Measurements from ENCODE around the gene ABAT.

The ABAT gene

GRCh38 chr16:8665529-8665928, 8.9 kb upstream of the ABAT start:
- no peak overlapping the region for H3K27ac ChIP-seq
- TF ChIP-seq ZFX (IDR thresholded peaks at IDR 0.05; ENCODE audit: borderline replicate concordance): no peak
- TF ChIP-seq CTCF (IDR thresholded peaks at IDR 0.05): no peak

GRCh38 chr16:8667492-8667891, 6.9 kb upstream of the ABAT start:
- H3K27ac ChIP-seq: no peak overlapping the region
- TF ChIP-seq ZFX (IDR thresholded peaks at IDR 0.05; ENCODE audit: borderline replicate concordance) (no peak), CTCF (IDR thresholded peaks at IDR 0.05) (no peak)

GRCh38 chr16:8668113-8668512, 6.3 kb upstream of the ABAT start:
- no peak for TF ChIP-seq ZFX (IDR thresholded peaks at IDR 0.05; ENCODE audit: borderline replicate concordance)
- TF ChIP-seq CTCF (IDR thresholded peaks at IDR 0.05): no peak
- no peak overlapping the region for H3K27ac ChIP-seq

DNA sequence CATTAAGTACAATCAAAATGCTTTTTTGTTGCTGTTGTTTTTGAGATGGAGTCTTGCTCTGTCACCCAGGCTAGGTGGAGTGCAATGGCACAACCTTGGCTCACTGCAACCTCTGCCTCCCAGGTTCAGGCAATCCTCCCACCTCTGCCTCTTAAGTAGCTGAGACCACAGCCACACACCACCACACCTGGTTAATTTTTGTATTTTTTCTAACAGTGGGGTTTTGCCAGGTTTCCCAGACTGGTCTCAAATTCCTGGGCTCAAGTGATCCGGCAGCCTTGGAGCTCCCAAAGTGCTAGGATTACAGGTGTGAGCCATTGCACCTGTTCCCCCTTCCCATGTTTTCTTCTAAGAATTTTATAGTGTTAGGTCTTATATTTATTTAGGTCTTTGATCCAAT, 4.9 kb upstream of the ABAT start:
- TF ChIP-seq CTCF (IDR thresholded peaks at IDR 0.05) (no peak), ZFX (IDR thresholded peaks at IDR 0.05; ENCODE audit: borderline replicate concordance) (no peak)
- no peak overlapping the region for H3K27ac ChIP-seq

- no peak overlapping the region for H3K27ac ChIP-seq
- no peak for TF ChIP-seq ZFX (IDR thresholded peaks at IDR 0.05; ENCODE audit: borderline replicate concordance)
- no peak for TF ChIP-seq CTCF (IDR thresholded peaks at IDR 0.05)
Observed at GRCh38 chr16:8670014-8670560, 4.3 kb upstream of the ABAT start.

DNA sequence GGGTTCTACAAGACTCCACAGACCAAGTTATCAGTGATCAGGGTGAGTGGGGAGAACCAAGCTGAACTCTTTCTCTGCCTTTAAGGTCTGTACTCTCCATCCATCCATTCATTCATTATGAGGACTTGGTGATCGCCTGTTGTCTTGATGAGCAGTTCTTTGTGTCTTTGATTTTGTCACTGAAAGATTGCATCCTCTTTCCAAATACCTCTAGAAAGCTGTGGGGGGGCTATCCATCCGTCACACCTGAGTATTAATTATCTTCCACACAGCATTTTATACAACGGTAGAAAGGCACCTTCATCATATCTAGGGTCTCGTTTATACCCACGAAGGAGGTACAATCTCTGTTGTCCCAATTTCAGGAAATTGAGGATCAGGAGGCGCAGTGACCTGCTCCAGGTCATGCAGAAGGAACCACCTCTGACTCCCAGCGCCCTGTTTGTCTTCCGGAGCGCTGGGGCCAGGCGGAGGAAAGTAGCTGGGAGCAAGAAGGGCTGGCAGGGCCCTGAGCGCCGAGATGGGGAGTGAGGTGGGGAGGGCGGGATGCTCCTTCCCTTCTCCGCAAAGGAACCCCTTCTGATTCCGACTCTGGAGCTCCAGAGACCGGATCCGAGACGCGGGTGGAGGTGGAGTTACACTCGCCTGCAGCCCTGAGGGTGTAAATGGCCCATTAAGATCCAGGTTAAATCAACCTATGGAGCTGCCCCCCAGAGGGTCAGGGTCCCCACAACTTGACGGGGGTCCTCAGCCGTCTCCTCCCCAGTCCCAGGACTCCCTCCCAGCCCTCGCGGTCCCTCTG, 605 bp upstream of the ABAT start:
- H3K27ac ChIP-seq: no peak overlapping the region
- TF ChIP-seq CTCF (IDR thresholded peaks at IDR 0.05): no peak
- TF ChIP-seq ZFX (IDR thresholded peaks at IDR 0.05; ENCODE audit: borderline replicate concordance): no peak
